NCI-H1105 (cell line): ENCODE data around the gene ELAVL2.
"Not testable (repeated sequence)": the region's sequence is repeated elsewhere in the genome, so short reads cannot be mapped to it uniquely, and the experiment has no call there.

Experiments used
- DNase-seq: peaks from one replicate; lab custom pipeline; 2025; lab: John Stamatoyannopoulos, UW

The ELAVL2 gene

GRCh38 chr9:23769307-23769935 lies 56.6 kb downstream of the ELAVL2 start:
- no peak for DNase-seq

- no peak for DNase-seq
These were observed 57.2 kb downstream of the ELAVL2 start for GRCh38 chr9:23768861-23769260.

DNA sequence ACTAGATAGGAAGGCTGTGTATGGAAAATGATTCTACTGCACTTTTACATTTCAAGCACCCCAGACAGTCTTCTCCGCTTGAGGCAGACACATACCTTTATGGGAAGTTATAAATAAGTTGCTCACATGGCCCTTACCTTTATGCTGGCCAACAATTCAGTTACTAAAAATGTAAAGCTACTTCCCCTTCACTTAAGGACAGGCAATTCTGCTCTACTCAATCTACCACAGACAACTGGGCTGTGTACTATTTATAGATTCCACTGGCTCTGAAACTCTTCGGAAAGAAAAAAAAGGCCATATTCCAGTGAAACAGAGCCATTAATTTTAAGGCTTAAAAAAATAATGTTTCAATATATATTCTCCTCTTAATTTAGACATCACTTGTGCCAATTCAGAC lies 59.4 kb downstream of the ELAVL2 start:
- no peak for DNase-seq

DNA sequence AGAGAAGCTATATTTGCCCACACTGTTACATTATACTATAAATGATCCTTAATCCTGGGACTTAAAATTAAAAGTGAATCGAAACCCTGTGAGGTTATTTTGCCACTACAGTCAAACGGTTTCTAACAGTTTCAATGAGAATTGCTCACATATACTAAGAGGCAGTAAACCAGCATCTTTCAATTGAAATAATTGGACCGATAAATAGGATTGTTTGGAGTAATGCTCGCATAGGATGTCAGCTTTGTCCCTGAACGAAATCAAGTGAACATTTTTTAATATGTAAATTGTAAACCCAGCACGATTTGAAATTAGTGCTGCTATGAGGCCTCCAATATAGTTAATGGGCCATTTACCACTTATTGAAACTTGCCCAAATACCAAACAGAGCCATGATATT lies 60.5 kb downstream of the ELAVL2 start:
- DNase-seq: no peak

- no peak for DNase-seq
These were observed 61.8 kb downstream of the ELAVL2 start for GRCh38 chr9:23764219-23764618.

GRCh38 chr9:23754551-23754950 lies 71.5 kb downstream of the ELAVL2 start:
- DNase-seq: no peak

DNA sequence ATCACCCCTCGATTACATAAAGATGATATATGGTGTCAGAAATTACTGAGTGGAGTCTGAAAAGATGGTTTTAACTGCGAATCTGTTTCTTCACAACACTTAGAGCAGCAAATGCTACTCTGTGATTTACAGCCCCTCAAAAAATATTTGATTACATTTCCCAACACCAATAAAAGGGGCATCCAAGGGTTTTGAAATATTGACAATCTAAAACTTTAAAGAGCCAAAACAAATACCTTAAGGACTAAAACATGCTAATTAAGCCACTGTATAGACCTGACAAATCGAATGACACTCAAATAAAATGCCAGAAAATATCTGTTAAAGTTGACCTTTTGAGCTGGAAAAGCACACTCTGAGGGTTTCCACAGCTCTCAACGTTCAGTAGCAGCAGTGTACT lies 73.2 kb downstream of the ELAVL2 start:
- DNase-seq: no peak

DNA sequence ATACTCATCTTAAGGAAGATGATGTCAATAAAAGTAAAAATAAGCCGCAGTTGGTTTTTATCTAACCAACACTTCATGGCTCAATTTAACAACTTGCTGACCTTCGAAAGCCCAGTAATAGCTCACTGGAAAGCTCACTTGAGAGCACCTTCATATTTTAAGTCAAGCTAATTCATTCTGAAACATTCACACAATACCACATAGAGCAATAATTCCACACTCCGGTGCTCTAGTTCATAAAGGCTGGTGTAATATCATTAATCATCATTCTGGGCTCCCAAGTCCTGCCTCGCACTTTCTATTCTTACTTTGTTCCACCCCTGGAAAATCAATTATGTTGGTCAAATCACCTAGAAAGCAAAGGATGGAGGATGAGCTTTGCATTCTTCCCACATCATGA lies 74.4 kb downstream of the ELAVL2 start:
- DNase-seq: no peak

DNA sequence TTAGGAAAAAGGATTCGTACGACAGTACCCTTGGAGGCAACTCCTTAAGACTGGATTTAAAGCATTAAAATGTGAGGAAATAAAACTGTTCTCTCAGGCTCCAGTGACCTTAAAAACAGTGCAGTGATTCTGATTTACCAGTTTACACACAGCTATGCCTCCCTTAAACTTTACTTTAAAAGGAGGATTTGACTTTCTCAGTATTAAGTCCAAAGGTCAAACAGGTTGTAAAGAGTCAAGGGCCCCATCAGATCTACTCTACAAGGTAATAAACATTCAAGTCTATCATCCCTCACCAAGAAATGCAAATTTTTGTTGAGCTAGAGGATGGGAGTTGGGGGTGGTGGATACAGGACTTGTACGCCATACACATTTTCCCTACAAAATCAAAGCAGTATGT lies 75.2 kb downstream of the ELAVL2 start:
- DNase-seq: no peak

DNA sequence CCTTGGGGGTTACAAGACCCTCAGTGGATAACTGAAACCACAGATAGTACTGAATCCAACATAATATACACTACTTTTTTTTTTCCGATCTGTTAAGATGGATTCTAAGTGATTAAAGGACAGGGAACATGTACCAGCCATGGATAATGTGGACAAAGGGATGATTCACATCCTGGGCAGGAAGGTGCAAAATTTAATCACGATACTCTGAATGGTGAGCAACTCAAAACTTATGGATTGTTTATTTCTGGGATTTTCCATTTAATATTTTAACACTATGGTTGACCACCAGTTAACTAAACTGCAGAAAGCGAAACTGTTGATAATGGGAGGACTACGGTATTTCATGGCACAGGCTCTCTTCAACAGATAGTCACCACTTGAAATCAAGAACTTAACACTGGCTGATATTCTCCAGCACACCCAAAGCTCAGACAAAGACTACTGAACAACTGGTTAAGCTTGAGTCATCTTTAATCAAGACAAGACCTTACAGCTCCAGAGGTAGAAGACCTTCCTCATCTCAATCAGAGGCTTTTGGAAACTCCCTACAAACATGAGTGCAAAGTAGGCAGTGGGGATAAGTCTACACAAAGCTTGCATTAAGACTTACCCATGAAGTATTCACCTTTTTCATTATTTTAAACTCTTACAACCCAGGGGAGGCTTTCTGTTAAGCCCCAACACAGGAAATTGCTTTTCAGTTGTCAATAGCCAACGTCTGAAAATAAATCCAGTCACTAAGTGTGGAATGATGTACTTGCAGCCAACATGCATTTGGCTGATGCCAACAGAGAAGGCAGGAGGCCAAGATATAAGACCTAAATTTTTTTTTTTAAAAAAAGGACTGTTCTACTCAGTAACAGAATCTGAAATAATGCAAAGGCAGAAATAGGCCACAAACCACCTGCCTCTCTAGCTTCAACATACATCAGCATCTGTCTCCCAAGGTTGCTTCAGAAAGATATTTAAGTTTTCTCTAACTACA lies 78.7 kb downstream of the ELAVL2 start:
- no peak for DNase-seq

- DNase-seq: no peak
These were observed 79.7 kb downstream of the ELAVL2 start for GRCh38 chr9:23746317-23746716.

- DNase-seq: no peak
These were observed 83.0 kb downstream of the ELAVL2 start for GRCh38 chr9:23743036-23743435.

- DNase-seq: no peak
These were observed 84.7 kb downstream of the ELAVL2 start for GRCh38 chr9:23741351-23741750.

DNA sequence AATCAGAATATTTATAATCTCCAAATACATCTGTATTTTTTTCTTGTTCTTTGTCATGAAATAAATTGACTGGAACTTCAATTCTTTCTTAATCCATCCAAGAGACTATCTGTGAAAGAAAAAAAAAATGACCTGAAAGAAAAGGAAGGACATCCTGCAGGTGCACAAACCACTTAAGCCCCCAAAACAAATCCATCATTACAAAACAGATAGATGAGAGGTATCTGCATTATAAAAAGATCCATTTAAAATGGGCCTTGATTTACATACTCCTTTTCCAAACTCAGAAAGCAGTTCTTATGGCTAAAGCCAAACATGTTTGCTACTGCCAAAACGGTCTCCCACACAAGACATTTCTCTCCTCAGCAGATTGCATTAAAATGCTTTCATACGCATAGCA lies 85.5 kb downstream of the ELAVL2 start:
- no peak for DNase-seq

GRCh38 chr9:23739753-23740152 lies 86.3 kb downstream of the ELAVL2 start:
- DNase-seq: no peak

GRCh38 chr9:23736293-23736692 lies 89.7 kb downstream of the ELAVL2 start:
- no peak for DNase-seq

DNA sequence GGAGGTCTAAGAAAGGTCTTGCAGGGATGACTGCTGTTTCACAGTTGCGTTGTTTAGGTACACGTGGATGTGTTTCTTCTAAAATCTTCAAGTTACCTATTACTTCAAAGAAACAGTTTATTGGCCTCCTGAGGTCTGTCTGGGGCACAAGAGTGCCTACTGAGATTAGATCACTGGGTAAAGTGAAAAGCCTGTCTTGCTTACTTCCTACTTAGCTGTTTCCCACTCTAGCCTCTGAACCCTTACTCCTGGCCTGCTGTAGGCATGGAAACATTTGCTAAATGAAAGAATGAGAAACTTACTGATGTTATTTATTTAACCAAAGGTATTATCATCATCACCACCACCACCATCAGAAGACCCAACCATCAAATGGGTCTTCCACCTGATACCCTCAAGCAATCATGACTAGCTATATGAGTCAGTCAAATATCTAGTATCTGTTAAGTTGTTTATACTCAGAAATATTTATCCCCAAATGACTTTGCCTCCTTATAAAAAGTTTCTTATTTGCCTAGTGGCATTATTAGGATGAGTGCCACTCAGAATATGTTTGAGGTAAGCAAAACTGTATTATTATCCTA lies 92.5 kb downstream of the ELAVL2 start:
- DNase-seq: no peak

GRCh38 chr9:23731353-23731752 lies 94.7 kb downstream of the ELAVL2 start:
- no peak for DNase-seq

DNA sequence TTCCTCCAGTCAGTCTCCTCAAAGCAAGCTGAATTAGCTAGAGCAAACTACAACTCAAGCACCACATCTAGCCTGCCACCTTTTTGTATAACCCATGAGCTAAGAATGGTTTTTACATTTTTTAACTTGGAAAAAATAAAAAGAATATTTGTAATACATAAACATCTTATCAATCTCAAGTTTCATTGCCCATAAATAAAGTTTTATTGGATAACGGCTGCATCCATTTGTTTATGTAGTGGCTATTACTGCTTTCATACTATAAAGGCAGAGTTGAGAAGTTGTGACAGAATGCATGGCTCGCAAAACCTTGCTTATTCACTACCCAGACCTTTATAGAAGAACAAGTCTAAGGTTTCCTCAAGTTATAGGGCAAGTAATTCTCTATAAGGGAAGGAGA lies 95.7 kb downstream of the ELAVL2 start:
- DNase-seq: no peak

GRCh38 chr9:23728736-23729135 lies 97.3 kb downstream of the ELAVL2 start:
- DNase-seq: no peak

DNA sequence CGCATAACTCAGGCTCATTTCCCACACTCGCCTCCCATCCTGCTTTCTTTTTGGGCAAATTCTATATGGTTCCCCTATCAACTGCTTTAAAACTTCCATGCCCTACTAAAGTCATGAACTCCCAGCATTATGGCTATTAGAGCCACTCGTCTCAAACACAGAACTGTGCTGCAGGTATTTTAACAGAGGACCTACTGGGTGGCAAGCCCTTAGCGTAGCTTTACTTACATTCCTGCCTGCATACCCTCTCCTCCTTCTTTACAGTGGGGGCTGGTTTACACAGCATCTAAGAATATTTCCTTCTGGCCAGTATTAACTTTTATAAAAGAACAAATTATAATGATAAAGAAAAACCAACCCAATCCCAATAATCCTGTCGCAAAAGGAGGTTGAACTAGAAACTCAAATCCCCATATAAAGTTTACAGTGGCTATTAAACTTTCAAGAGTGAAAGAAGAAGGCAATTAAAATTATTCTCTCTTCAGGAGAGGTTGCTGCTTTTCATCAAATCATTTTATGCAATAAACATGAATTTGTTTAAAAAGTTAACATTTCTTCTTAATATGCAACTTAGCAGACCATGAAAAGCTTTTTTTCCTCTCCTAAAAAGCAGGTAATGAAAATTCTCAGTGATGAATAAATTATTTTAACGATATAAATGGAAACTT lies 100.6 kb downstream of the ELAVL2 start:
- no peak for DNase-seq

- no peak for DNase-seq
These were observed 102.4 kb downstream of the ELAVL2 start for GRCh38 chr9:23723672-23724071.

DNA sequence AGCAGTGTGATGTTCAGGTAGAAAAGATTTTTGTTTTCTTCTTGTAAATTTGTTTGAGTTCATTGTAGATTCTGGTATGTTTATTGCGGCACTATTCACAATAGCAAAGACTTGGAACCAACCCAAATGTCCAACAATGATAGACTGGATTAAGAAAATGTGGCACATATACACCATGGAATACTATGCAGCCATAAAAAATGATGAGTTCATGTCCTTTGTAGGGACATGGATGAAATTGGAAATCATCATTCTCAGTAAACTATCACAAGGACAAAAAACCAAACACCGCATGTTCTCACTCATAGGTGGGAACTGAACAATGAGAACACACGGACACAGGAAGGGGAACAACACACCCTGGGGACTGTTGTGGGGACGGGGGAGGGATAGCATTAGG lies 103.0 kb downstream of the ELAVL2 start:
- DNase-seq: not testable (repeated sequence)
